Non-pigmented ciliary epithelial cell (primary cell): ENCODE results near the gene BCL2L13.

ENCODE experiments used
- DNase-seq: peaks from one replicate; pipeline ENCODE4 v3.0.0-alpha.2; 2010; ENCODE audit warnings: low read depth

BCL2L13 gene, protein sequence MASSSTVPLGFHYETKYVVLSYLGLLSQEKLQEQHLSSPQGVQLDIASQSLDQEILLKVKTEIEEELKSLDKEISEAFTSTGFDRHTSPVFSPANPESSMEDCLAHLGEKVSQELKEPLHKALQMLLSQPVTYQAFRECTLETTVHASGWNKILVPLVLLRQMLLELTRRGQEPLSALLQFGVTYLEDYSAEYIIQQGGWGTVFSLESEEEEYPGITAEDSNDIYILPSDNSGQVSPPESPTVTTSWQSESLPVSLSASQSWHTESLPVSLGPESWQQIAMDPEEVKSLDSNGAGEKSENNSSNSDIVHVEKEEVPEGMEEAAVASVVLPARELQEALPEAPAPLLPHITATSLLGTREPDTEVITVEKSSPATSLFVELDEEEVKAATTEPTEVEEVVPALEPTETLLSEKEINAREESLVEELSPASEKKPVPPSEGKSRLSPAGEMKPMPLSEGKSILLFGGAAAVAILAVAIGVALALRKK

DNA sequence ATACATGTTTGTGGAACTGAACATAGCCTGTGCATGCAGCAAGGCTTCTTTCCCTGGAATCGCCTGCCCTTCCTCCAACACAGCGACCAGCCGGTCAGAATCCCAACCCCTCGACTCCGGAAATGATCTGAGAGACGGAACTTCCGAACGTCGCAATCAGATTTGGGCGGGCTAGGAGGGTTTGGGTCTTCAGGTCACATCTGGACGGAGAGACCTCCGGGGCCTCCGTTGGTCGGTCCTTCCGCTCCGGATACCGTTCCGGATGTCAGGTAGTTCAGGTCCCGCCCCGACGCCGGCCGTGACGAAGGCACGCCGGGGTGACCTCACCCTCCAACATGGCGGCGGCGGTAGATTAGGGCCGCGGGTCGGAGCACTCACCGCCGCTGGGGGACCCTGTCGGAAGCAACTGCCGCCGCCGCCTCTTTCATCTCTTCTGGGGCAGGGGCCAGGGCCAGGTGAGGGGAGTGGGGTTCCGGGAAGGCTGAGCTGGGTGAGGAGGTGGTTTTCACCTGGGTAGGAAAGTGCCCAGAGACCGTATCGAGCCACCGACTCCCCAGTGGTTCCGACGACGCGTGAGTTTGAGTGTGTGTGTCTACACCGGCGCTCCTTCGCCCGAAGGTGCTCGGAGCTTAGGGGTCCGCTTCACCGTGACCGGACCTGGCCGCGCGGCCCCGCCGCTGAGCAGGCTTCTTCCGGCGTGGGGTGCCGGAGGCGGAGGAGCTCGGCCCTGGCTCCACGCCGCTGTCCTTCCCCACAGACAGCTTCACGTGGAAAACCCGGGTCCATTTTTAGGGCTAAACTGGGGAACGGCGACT is at the start of gene BCL2L13:
BCL2L13 (plus strand) TSS at position 326 of the 815 bp plus-strand sequence. CDS start 16,955 bp downstream, outside the sequence.
- DNase-seq = peak; percentile 42

DNA sequence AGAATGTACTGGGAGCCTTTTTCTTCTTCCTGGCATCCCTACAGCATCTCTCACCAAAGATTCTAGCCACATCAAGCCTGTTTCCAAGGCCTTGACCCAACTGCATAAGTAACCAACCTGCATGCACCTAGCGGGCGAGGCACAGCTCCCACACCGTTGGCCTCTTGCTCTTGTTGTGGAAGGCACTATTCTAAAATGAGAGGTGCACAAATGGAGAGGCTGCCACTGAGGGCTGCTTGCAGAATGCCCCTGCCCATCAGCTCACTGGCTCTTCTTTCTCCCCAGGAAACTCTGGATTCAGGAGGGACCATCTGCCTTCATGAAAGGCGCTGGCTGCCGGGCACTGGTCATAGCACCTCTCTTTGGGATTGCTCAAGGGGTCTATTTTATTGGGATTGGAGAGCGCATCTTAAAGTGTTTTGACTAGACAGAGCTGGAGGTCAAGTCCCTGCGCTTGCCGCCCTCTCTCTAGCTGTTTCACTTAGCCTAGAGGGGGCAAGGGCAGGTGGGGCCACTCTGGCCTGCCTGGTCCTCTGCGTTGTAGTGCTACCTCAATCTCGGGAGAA is 48.7 kb upstream of the BCL2L13 start:
- no peak for DNase-seq

DNA sequence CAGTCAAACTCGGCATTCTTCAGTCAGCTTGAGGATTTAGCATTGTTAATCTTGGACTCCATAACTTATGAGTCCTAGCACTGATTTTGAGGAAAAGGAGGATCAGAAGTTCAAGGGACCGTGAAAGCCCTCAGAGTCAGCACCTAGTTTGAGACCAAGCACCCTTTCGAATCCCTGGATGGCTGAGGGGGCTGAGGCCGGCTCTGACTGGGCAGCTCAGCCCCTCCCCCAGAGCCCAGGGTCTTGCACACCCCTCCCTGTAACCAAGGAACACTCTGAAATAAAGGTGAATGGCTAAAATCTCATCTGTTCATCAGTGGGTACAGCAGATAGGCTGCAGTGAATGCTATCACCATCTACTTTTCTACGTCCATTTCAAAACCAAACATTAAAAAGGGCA is 48.0 kb upstream of the BCL2L13 start:
- DNase-seq = no peak

DNA sequence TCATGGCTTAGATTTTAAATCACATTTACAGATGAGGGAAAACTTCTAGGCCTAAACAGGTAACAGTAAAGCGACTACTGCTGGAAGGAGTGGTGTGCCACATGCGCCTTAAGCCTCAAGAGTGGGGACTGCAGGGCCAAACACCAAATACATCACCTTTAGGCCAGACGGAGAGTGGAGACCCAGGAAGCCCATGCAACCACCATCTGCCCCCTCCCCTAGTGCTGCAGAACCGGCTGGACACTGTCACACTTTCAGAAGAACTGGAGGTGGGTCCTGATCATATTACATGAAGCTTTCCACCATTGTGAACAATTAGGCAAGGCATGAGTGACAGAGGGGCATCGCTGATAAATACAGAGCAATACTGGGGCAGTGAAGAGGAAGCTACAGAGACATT is 46.4 kb upstream of the BCL2L13 start:
- DNase-seq = no peak

DNA sequence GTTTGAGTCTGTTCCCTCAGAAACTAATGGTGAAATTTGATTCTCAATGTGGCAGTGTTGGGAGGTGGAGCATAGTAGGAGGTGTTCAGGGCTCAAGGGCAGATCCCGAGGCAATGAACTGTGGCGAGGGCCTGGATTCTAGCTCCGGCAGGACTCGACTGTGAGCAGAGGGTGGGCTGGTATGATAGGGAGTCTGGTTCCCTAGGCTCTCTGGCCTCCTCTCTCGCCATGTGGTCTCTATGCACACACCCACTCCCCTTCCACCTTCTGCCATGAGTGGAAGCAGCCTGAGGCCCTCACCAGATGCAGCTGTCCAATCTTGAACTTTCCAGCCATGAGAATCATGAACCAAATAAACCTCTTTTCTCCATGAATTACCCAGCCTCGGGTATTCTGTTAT is 42.3 kb upstream of the BCL2L13 start:
- DNase-seq = no peak

DNA sequence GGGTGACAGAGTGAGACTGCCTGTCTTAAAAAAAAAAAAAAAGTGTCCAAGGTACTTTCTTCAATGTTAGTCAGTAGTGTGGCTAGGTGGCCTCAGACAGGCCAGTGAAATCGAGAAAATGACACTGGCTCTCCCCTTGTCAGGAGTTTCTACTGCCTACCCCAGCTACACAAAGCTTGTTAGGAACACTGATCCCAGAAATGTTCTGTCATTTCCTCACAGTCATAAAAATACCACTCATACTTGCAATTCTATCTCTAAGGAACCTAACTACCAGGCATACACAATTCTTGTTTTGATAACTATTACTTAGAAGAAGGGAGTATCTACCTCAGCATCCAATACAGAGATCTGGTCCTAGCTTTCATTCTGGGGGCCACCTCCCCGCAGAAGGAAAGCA is 41.3 kb upstream of the BCL2L13 start:
- peak; percentile 17 for DNase-seq

DNA sequence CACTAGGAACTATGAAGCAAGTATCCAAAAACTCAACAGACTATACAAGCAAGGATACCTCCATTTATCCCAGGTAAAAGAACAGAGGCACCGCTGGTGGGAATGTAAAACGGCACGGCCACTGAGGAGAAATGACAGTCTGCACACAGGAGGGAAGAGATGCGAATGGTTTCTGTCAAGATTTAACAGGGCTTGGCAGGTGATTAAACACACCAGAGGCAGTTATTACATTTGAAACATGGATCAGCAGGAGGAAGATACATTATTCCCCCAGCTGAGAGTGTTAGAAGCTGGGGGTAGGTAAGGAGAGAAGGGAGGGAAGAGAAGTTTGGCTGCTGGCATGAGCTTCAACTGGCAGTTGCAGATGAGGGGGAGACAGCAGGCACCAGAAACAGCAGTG is 40.2 kb upstream of the BCL2L13 start:
- DNase-seq = no peak

DNA sequence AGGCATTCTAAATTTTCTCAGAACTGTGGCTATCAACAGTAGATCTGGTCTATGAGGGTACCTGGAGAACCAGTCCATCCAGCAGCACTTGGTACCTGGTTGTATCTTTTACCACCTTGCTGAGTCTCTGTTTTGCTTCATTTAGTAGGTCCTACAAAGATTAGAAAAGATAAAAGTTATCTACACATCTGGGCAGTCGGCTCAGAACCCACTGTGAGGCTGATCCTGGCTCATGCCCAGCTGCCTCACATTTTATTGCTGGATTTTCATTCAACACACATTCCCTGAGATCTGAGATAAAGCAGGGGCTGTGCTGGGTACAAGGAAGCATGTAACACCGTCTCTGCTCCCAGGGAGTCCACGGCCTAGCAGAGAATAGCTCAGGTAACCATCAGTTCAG is 37.5 kb upstream of the BCL2L13 start:
- no peak for DNase-seq

DNA sequence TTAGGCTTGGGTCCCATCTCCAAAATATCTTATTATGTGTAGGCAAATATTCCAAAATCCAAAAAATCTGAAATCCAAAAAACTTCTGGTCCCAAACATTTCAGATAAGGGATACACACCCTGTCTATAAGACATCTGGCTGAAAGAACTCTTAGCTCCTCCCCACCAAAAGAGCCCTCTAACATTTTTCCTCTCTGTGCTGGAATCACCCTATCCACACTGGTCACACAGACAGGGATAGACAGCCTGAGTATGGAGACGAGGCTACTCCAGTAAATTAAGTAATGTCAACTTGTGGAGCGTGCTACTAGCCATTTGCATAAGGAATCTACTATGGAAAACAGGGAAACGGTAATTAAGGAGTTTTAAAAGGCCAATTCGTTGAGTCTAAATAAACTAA is 34.9 kb upstream of the BCL2L13 start:
- no peak for DNase-seq

DNA sequence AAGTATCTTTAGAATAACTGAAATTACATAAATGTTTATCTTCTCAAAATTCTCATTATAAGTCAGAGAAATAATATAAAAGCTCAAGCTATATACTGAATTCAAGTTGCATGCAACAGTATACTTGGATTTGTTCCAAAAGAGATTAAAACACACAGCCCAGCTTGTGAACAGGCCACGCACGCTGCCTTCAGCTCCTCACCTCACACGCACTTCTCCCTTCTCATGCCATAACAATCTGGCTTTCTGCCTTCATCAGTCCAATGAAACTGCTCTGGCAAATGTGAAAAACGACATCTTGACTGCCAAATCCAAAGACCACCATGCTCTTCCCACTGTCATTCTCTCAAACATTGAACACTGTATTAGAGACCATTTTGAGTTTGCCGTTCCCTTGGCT is 32.1 kb upstream of the BCL2L13 start:
- DNase-seq = no peak

DNA sequence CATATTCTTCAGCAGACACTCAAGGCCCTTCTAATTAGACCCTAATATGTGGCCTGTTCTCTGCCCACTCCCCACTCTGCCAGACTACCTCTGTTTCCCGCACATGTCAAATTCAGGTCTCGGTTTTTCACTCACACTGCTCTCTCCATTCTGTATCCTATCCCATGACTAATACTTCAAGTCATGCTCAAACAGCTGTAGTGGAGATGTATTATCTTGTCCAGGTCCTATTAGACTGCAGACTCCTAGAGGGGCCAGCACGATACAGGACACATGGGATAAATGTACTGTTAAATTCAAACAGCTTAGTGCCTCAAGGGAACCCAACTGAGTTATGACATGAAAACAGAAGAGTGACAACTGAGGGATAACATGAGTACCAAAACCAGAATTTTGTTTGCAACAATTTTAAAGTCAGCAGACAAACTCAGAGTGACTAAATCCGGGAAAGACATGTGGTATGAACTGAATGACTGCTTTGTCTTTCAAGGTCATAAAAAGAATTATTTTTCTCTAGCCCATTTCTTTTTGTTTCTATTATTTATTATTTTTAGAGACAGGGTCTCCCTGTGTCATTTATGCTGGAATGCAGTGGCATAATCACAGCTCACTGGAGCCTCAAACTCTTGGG is 30.6 kb upstream of the BCL2L13 start:
- no peak for DNase-seq

DNA sequence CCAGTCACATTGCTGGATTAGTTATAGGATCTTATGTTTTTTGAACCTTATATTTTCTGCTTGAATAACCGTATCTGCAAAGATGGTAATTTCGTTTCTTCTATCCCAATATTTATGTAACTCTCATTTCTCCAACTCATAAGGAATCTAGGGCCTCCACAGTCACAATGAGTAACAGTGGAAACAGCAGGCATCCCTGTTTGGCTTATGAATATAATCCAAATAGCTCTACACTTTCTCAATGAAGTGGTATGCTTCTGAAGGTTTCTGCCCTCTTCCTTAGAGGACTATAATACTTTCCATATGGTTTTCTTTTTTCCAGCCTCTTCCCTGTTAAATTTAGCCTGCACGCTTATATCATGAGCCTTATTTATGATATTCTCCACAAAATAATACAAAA is 26.5 kb upstream of the BCL2L13 start:
- no peak for DNase-seq

DNA sequence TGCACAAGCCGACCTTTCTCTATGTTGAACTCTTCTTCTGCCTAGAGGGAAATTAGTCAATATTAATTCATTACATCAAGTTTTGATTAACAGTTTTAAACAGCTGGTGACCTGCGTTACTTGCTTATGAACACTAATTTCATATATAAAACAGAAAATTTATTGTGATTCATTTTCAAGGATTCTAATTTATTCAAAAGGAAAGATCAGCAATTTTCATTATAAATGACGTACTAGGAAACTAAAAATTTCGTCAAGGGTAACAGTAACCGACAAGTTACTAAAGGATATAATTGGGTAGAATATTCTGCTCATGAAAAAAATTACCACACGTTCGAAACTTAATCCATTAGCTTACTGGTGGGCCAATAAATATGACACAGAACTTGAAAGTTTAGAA is 25.3 kb upstream of the BCL2L13 start:
- DNase-seq = no peak

DNA sequence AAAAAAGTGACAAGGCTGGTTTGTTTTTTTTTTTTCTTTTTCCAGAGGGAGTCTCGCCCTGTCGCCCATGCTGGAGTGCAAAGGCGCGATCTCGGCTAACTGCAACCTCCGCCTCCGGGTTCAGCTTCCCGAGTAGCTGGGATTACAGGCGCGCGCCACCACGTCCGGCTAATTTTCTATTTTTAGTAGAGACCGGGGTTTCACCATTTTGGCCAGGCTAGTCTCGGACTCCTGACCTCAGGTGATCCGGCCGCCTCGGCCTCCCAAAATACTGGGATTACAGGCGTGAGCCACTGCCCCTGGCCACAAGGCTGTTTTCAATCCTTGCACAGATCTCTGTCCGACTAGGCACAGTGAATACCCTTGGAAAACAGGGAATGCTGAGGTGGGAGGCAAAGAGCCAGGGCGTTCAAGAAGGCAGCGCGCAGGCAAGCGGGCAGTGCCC is 10.6 kb upstream of the BCL2L13 start:
- no peak for DNase-seq

DNA sequence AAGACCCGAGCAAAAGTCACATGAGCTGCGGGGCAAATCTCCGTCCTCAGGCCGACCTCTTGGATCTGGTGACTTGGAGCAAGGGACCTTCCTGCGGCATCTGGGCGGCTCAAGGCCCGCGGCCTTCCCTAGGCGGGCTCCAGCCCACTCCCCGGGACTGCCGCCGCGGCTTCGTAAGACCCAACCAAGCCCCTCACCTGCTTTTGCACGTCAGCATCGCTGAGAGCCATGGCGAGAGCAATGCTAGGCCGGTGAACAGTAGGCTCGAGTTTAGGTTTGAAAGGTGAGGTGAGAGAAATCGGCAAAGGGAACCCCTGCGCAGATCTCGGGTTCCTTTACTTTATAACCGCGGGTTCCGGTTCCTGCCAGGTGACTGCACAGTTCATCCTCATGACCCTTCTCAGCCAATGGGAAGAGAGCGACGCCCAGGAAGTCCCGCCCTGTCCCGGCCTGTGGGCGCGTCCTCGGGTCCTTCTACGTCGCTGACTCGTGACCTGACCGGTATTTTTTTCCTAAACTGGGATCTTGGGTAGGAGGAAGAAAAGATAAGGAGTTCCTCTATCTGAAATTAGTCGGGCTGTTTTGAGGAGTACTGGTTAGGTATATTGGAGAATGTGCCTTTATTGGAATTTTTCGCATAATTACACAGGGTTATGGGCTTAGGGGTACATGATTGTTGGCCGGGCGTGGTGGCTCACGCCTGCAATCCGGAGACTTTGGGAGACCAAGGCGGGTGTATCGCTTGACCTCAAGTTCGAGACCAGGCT is 10.0 kb upstream of the BCL2L13 start, which contains the start of gene ATP6V1E1:
ATP6V1E1 (minus strand) TSS at position 344 of the 767 bp plus-strand sequence; CDS start at position 230, 114 bp downstream.
- DNase-seq = peak; percentile 85

DNA sequence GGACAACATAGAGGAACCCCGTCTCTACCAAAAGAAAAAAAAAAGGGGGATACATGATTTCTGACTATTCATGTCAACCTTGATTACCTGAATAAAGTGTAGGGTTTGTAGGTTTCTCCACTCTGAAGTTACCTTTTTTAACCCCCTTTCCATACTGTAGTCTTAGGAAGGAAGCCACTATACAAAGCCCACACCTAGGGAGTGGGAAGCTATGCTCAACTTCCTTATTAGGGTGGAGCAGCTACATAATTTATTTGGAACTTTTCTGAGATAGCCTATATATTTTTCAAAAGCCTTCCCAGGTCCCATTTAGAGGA is 9.4 kb upstream of the BCL2L13 start:
- no peak for DNase-seq

DNA sequence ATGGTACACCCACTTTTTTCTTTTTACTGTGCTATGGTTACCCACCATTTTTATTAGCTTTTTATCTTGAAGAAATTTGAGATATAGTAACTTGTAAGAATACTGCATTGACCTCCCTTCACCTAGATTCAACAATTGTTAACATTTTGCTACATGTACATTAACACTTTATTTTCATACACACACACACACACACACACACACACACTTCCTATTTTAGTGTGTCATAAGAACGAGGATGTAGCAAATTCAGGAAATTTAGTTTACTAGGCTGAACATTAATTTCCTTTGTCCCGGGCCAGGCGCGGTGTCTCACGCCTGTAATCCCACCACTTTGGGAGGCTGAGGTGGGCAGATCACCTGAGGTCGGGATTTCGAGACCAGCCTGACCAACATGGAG is 8.9 kb upstream of the BCL2L13 start:
- no peak for DNase-seq

DNA sequence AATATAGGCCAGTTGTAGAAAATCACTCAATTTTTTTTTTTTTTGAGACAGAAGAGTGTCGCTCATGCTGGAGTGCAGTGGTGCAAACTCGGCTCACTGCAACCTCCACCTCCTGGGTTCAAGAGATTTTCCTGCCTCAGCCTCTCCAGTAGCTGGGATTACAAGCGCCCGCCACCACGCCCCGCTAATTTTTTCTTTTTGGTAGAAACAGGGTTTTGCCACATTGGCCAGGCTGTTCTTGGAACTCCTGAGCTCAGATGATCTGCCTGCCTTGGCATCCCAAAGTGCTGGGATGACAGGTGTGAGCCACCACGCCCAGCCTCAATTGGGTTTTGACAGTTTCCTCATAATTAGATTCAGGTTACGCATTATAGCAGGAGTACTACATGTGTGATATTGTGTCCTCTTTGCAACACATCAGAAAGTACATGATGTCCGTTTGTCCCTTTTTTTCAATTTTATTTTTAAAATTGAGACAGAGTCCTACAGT is 7.4 kb upstream of the BCL2L13 start:
- no peak for DNase-seq

DNA sequence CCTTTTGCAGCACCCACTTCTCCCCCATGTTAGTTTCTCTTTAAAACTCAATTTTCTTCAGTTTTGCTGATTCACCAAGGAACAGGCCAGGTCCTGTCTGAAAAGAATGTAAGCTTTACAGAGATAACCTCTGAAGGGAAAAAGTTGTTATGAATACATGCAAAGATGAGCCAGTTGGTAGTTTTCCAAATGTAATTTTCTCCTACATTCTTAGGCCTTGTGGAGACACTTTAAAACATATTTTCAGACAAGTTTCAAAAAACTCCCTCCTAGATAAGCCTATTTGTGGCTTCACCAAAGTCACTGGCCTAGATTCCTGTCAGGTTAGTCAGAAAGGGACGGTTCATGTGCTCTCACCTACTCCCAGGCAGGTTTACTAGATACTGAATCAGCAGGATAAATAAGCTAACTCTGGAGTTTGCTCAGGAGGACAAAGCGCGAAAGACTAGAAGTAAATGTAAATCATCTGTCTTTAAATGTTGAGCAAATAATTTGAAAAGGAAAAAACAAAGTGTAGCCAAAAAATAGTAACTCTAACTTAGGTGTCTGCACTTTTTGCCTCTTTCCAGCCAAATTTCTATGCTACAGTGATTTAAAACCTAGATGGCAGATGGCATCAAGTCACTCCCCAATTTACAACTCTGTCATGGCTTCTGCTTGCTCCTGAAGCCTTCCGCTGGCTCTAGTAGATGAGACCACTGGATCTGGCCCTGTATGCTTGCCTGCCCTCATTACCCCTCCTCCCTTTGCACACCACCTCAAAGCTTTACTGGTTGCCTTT is 5.2 kb upstream of the BCL2L13 start:
- peak; percentile 68 for DNase-seq

DNA sequence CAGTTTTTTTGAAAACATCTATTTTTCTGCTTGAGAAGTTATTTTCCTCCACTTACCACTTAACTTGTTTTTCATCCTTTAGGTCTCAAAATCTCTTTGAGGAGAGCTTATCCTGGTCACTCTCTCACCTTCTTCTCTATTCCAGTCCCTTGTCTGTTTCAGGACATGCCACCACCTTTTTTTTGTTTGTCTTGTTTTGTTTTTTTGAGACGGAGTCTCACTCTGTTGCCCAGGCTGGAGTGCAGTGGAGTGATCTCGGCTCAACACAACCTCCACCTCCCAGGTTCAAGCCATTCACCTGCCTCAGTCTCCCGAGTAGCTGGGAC is 4.6 kb upstream of the BCL2L13 start:
- no peak for DNase-seq

DNA sequence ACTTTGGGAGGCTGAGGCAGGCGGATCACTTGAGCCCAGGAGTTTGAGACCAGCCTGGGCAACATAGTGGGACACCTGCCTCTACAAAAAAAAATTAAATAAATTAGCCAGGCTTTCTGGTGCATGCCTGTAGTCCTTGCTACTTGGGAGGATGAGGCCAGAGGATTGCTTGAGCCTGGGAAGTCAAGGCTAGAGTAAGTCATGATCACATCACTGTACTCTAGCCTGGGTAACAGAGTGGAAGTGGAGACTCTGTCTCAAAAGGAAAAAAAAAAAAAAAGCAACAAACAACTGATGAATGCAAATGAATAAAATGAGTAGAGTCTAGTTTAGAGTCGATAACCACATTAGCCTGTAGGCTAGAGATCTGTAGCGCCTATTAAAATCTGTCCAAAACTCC is 3.9 kb upstream of the BCL2L13 start:
- no peak for DNase-seq
